Measurements from ENCODE around the gene PCBP1. TPM values are rescaled to one million over a fixed set of nuclear protein-coding genes. Genes with fewer than 3 reads are reported as not detected.

The PCBP1 gene
- total and polyA plus RNA-seq, 12 donors = 32.8 to 511 (median 309) TPM

- intact Hi-C loops (cut with DNase I) = no loop called here
- H3K9me3 ChIP-seq (replicated peaks in 1 of 3) = no peaks in the 10 kb centered on the region
- TF ChIP-seq CTCF (IDR thresholded peaks at IDR 0.05) (no peak), POLR2A (IDR thresholded peaks at IDR 0.05) (no peak)
- peaks cover 9 to 31% of the 10 kb centered on the region in 2 donors for H3K4me1 ChIP-seq (replicated peaks in 1 of 2)
- no peaks in the 10 kb centered on the region for H3K27me3 ChIP-seq
- no peak for DNase-seq
- H3K36me3 ChIP-seq (replicated peaks in 1 of 2) = no peaks in the 10 kb centered on the region
- no peak overlapping the region for H3K4me3 ChIP-seq
- 70 to 83% (median 77%) methylated on average over 6 of the region's 6 CpGs for WGBS, 4 donors
- H3K27ac ChIP-seq = peak overlapping the region in 1 of 5 donors; percentile 34
These were observed 34.5 kb downstream of the PCBP1 start for GRCh38 chr2:70121627-70122372.

GRCh38 chr2:70122470-70122869 is 35.2 kb downstream of the PCBP1 start:
- Histone ChIP-seq H3K9me3 (replicated peaks in 1 of 3) (no peaks in the 10 kb centered on the region), H3K4me3 (no peak overlapping the region), H3K27ac (peak overlapping the region in 3 of 5 donors; percentile 6 to 100 (median 96)), H3K36me3 (replicated peaks in 1 of 2) (no peaks in the 10 kb centered on the region), H3K27me3 (no peaks in the 10 kb centered on the region), H3K4me1 (replicated peaks in 1 of 2) (peaks cover 9 to 33% of the 10 kb centered on the region in 2 donors)
- WGBS, 4 donors = 90 to 97% (median 94%) methylated on average over 4 of the region's 4 CpGs
- TF ChIP-seq POLR2A (IDR thresholded peaks at IDR 0.05) (no peak), CTCF (IDR thresholded peaks at IDR 0.05) (no peak)
- DNase-seq = no peak
- intact Hi-C loops (cut with DNase I) = no loop called here

GRCh38 chr2:70123051-70123828 is 36.0 kb downstream of the PCBP1 start:
- peak in 6 of 7 donors; percentile 74 to 85 (median 80) for DNase-seq
- H3K4me1 ChIP-seq (replicated peaks in 1 of 2) = peaks cover 9 to 34% of the 10 kb centered on the region in 2 donors
- peak overlapping the region in 2 of 4 donors; percentile 34 to 60 for H3K4me3 ChIP-seq

More at GRCh38 chr2:70123051-70123828, 36.0 kb downstream of the PCBP1 start:
- Histone ChIP-seq H3K27me3 (no peaks in the 10 kb centered on the region), H3K9me3 (replicated peaks in 1 of 3) (no peaks in the 10 kb centered on the region), H3K36me3 (replicated peaks in 1 of 2) (no peaks in the 10 kb centered on the region), H3K27ac (peak overlapping the region; percentile 87 to 100 (median 96))
- intact Hi-C loops (cut with DNase I) = no loop called here
- whole genome bisulfite sequencing, 4 donors = 44 to 61% (median 53%) methylated on average over 20 of the region's 20 CpGs
- TF ChIP-seq CTCF (IDR thresholded peaks at IDR 0.05) (peak in 1 of 6 experiments; percentile 15), POLR2A (IDR thresholded peaks at IDR 0.05) (peak; percentile 12 to 79)

Data from adrenal gland (tissue), 12 donors.